ENCODE measurements around the gene DNAJC1.
"Not testable (repeated sequence)": the region's sequence is repeated elsewhere in the genome, so short reads cannot be mapped to it uniquely, and the experiment has no call there.

The DNAJC1 gene, protein sequence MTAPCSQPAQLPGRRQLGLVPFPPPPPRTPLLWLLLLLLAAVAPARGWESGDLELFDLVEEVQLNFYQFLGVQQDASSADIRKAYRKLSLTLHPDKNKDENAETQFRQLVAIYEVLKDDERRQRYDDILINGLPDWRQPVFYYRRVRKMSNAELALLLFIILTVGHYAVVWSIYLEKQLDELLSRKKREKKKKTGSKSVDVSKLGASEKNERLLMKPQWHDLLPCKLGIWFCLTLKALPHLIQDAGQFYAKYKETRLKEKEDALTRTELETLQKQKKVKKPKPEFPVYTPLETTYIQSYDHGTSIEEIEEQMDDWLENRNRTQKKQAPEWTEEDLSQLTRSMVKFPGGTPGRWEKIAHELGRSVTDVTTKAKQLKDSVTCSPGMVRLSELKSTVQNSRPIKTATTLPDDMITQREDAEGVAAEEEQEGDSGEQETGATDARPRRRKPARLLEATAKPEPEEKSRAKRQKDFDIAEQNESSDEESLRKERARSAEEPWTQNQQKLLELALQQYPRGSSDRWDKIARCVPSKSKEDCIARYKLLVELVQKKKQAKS

DNA sequence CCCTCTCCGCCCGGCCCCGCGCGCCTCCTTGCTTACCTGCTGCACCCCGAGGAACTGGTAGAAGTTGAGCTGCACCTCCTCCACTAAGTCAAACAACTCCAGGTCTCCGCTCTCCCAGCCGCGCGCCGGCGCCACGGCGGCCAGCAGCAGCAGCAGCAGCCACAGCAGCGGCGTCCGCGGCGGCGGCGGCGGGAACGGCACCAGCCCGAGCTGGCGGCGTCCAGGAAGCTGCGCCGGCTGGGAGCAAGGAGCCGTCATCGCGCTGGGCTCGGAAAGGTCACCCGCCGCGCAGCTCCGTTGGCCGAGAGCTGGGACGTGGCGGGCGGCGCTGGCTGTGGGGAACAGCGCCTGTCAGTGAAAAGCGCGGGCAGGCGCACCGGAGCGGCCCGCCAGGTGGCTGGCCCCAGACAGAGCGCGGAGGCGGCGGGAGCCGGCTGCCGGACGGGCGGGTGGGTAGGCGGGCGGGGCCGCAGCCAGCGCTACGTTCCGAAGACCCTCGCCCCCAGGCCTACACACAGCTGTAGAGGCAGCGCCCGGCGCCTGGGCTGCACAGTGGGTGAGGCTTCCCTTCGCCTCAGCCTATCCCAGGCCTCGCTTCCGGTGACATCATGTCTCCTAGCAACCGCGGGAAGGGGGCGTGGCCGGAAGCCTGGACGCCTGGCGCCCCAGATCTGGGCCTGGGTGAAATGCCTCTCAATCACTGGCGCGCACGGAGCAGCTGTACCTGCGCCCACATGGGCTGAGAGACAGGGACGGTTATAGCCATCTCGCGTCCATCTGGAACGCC lies at the start of gene DNAJC1:
Gene DNAJC1, minus strand, starts transcription at position 554 of the 787 bp plus-strand sequence. Its CDS starts 296 bp downstream, at position 258.
- peak; percentile 94 for DNase-seq (ENCODE audit: low spot score)

DNA sequence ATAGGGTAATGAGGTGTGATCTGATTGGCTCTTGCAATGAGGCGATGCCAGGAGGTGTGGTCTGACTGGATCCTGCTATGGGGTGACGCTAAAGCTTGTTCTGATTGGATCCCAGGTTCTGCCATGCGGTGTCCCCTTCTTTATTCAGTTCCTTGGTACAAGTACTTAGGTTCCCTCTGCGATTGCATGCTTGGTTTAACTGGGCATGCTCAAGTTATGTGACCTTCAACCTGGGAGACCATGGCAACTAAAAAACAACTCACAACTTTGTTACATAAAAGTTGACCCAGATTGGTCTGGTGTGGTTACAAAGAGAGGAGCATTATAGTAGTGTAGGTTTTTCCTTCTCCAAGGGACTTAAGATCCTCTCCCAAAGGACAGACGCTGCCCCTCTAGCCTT lies 49.5 kb upstream of the DNAJC1 start:
- DNase-seq (ENCODE audit: low spot score), result no peak

DNA sequence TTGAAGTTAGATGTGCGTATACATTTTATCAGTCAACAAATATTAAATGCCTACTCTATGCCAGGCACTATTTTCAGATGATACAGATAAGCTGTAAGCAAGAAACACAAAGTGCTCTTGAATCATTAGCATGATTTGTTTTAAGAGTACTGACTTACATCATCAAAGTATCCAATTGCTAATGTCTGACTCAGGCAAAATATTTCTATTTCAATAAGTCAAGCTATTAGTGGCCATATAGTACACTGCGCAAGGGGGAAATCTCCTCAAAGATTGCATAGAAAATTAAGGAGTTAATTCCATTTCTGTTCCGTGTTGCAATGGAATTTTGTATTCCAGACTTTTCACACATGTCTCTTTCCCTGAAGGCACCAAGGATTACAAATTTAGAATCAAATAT lies 46.1 kb upstream of the DNAJC1 start:
- DNase-seq (ENCODE audit: low spot score), result no peak

DNA sequence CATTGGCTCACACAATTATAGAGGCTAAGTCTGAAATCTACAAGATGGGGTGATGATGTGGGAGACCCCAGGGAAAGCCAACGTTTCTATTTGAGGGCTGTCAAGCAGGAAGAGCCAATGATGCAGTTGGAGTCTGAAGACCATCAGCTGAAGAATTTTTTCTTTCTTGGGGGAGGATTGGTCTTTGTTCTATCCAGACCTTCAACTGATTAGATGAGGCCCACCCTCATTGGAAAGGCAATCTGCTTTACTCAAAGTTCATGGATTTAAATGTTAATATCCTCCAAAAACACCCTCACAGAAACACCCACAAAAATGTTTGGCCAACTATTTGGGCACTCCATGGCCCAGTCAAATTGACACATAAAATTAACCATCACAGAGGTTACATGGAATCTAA lies 44.3 kb upstream of the DNAJC1 start:
- DNase-seq (ENCODE audit: low spot score), result no peak

DNA sequence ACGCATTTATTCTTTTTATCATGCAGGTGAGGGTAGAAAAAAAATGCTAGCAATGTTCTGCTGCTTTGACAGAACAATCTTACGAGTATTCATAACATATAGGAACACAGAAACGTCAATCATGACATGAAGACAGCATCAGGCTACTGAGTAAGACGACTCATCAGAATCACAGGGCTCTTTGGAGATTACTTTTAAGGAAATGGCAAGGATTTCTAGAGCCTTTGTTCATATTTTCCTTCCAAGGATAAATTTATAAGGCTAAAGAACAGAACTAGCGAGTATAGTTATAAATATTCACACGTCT lies 39.8 kb upstream of the DNAJC1 start:
- DNase-seq (ENCODE audit: low spot score), result no peak

DNA sequence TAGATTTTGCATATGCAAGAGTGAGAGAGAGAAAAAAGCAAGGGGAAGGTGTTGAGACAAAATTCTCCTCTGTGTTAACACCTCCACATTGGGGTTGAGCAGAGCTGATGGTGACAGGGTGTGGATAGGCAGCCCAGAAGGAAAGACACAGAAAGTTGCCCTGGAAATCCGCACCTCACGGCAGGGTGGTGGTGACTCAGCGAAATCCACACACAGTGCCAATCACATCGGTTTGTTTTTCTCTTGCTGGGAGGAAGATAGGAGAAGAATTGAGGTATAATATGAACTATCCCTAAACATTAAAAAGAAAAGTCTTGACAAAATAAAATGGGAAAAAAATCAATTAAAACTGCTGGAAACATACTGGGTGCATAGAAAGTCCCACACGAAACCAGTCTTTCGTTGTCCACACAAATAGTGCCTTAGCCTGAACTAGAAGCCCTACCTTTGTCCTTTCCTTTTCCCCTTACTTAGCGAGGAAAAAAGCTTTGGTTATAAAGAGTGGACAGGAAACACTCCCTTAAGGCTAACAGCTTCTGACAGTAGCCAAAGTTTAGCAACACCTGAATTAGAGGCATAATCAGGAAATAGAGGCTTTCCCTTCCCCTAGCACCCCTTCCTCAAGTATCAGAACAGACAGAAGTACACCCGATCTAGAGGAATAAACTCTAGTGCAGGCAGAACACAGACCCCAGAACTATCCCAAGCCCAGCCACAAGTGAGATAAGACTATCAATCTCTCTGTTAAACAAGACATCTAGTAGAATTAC lies 39.2 kb upstream of the DNAJC1 start:
- DNase-seq (ENCODE audit: low spot score), result no peak

DNA sequence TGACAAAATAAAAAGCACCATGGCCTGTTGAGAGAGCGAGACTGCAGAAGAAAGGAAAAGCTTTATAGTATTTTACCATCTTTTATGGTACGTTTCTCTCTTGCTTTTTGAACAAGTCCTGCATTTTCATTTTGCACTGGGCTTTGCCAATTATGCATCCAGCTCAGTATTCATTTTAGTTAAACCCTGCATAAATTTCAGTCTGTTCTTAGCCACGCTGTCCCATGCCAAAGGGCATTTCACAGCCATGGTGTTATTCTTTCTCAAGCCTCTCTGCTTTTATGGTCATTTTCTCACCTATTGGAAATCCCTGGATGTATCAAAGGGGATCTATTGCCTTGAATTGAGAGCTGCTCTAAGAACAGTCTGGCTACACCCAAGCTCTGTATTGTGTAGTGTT lies 30.8 kb upstream of the DNAJC1 start:
- no peak for DNase-seq (ENCODE audit: low spot score)

DNA sequence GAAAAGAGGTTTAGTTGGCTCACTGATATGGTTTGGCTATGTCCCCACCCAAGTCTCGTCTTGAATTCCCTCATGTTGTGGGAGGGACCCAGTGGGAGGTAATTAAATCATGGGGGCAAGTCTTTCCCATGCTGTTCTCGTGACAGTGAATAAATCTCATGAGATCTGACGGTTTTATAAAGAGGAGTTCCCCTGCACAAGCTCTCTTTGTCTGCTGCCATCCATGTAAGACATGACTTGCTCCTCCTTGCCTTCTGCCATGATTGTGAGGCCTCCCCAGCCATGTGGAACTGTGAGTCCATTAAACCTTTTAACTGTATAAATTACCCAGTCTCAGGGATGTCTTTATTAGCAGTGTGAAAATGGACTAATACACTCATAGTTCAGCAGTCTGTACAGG lies 28.7 kb upstream of the DNAJC1 start:
- DNase-seq (ENCODE audit: low spot score), result not testable (repeated sequence)

DNA sequence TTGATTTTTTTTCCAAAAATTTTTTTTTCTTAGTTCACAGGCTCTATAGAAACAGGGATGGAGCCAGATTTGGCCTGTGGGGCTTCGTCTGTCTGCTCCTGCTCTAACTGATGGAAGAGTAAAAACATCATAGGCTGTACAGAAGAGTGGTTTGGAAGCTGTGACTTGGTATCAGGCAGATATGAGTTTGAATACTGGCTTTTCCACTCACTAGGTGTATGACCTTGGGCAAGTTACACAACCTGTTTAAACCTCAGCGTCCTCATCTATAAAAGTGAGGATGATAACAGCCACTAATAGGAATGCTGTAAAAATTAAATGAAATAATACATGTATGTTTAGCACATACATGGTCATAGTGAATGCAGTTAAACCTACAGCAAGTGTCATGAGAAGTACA lies 26.9 kb upstream of the DNAJC1 start:
- DNase-seq (ENCODE audit: low spot score), result no peak

DNA sequence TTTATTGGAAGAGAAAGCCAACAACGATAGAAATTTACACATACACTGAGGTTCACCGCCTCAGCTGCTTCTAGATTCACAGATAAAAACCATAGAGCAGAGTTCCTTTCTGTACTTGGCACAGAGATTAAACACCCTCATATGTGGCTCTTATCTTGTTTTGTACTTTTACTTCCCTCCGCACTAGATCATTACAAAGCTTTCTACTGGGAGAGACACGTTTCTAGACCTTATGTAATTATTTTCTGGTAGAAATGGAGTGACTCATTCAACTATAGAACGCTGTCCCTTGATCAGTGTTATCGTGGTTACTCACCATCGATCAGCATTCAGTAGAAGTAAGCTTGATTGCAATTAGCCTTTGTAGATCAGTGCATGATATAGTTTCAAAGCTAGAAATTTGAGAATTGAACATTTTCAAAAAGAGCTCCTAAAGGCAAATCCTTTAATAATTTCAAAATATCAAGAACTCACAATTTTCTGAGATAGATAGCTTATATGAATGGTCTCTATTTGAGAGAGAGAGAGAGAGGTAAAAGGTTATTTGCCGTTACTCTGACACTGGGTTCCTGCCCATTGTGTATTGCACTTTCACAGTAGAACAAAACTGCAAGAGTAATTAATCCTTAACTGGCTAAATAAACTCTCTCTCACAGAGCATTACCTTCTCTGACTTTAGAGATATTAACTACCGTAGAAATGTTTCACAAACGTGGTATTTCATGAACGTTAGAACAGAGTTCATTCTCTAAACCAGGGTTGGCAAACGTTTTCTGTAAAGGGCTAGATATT lies 26.1 kb upstream of the DNAJC1 start:
- DNase-seq (ENCODE audit: low spot score), result no peak

DNA sequence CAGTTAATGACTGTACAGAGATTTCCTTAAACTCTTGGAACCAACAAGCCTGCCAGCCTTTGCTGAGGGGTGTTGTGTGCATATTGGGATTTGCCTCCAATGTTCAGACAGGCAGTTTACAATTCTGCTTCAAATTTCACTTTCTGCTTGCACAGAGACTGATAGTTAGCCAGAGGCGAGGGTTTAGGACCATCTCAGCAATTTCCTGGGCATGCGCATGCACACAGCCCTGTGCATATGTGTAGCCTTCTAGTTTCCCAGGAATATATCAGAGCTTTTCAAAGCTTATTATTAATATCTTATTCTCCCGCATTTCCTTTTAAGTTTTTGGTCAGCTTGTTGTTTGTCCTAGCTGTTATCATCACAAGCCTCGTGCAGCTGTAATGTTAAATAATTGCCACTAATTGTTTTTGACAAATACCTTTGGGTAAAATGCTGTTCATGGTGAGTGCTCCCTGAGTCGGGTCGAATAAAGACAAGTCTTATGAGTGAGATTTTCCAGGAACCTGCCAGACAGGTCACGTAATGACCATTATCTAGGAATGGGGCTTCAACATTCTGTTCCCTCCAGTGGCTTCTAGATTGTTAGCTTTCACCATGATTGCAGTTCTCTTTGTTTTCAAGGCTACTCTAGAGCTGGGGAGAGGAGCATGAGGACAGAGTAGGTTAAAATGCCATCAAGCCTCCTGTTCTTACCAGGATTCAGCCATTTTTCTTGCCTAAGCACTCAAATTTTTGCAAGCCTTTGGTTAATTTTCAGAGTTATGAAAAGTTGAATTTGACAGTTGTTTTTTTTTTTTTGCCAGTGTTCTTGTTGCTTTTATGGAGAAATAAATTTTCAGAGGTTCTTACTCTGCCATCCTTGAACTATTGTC lies 24.1 kb upstream of the DNAJC1 start:
- no peak for DNase-seq (ENCODE audit: low spot score)

DNA sequence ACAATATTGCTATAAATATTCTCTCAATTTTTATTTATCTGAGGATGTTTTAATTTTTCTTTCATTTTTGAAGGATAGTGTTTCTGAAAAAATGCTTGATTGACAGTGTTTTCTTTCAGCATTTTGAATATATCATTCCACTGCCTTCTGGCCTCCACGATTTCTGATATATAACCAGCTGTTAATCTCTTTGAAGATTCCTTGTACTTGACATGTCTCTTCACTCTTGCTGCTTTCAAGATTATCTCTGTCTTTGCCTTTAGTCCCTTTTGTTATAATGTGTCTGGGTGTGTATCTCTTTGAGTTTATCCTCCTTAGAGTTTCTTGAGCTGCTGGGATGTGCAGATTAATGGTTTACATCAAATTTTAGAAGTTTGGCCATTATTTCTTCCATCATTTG lies 22.8 kb upstream of the DNAJC1 start:
- no peak for DNase-seq (ENCODE audit: low spot score)

DNA sequence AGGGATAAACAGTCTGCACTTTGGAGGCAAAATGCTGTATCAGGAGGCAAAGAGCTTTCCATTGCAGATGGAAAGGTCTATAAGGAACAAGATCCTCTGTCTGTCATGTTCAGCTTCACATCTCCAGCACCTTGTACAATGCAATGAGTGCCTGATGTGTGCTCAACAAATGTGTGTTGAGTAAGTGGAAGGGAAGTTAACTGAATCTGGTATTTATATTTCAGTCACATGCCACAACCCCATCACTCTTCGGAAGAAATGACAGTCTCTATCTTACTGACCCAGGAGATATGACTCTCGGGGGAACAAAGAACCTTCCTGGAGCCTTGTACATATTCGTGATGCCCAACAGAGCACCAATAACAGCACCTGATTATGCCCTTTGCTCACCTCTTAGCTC lies 20.0 kb upstream of the DNAJC1 start:
- DNase-seq (ENCODE audit: low spot score), result no peak

DNA sequence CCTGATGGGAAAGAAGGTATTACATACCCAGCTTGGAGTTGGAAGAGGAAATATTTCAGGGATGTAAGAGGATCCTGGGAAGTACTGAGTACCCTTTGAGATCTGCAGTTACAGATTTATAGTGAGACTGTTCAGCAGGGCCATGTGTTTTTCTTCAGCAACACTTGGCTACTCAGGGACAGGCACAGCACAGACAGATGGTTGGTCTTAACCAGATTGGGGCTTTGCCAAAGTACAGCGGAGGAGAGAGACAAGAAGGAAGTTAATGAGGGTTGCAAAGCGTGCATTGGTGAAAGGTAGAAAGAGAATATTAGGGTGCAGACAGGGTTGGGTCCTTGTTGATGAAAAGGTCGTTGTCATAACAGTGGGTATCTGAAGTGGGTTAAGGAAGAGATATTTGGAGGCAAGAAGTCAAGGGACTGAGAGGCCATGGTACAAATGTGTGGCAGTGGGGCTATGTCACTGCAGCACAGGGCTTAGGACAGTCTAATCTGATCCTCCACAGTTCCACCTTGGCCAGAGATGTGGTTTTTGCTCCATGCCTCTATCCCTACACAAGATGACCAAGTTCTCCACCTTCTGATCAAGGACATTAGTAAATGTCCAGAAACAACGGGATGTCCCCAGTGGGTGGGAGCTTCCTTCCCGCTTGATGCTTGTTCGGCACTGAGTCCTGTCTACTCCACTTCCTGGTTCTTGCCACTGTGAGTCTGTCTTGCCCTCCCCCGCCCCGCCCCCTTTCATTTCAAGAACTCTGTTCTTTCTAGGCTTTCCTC lies 18.9 kb upstream of the DNAJC1 start:
- DNase-seq (ENCODE audit: low spot score), result no peak

DNA sequence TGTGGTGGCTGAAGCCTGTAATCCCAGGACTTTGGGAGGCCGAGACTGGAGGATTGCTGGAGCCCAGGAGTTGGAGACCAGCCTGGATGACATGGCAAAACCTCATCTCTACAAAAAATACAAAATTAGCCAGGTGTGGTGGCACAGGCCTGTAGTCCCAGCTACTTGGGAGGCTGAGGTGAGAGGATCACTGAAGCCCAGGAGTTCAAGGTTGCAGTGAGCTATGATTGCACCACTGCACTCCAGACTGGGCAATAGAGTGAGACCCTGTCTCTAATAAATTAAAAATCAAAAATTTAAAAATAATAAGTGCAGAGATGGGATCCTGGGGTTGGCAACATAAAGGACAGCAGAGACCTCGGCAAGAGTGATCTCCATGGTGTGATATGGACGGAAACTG lies 17.6 kb upstream of the DNAJC1 start:
- DNase-seq (ENCODE audit: low spot score), result not testable (repeated sequence)

DNA sequence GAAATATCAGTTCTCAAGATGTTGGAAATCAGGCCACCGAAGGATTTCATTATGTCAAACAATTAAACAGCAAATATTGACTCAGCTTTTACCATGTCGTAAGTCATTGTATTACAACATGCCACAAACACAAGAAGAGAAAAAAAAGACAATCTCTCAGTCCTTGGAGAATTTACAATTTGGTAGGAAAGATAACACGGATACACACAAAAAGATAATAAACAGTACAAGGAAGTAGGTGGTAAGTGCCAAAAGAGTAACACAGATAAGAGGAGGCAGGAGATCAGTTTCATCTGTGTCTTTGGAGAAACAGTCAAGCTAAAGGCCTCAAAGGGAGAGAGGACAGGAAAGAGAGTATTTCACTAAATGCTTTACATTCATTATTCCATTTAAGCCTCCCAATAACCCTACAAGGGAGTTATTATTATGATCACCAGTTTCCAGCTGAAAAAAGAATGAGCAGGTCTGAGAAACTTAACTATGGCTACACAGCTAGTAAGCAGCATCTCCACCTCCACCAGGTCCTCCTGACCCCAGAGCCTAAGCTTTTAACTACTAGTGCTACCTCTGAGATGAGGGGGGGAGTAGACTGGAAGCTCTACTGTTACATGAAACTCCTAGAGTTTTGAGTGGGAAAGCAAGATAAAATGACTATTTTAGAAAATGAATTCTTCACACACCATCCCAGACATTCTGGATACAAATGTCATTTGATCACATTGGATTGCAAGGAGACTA lies 13.9 kb upstream of the DNAJC1 start:
- no peak for DNase-seq (ENCODE audit: low spot score)

DNA sequence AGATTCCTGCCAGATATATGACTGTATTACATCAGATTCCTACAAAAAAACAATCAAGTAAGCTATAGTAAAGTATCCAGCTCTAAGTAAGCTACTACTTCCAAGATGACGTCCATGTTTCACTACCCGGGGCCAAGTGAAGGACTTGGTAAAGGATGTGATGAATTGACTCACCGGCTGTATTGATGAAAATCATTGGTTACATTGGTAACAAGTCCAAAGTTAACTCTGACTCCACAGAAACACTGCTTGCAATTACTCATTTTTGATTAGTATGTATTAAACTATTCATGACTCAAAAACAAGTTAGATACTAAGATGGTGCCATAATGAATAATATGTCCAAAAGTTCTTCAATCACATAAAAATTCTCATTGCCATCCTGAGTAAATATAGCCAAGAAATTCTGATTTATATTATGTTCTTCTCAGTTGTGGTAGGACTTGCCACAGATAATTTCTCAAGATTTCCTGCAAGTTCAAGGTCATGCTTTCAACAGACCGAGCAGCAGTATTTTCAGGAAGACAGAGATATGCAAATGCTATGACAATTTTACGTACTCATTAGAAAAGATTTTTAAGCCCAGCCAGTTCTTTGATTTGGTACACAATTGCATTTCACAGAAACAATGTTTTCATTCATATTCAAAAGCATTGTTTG lies 12.6 kb upstream of the DNAJC1 start:
- DNase-seq (ENCODE audit: low spot score), result no peak

DNA sequence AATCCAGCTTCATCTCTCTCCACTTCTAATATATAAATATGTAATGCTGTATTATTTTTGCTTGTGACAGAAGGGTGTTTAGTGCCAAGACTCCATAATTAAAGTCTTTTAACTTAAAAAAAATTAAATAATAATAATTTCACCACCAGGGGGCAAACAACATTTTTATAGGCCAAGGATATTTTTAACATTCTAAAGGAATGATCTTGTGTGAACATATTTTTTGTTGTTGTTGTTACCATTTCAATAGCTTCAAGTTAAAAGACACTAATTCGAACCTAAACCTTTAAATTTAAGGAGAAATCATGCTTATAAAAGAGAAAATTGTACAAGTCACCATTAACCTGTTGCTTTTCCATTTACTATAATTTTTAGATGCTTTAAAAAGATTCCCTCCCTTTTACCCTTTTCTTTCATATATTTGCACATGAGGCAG lies 7.5 kb upstream of the DNAJC1 start:
- DNase-seq (ENCODE audit: low spot score), result peak; percentile 4

DNA sequence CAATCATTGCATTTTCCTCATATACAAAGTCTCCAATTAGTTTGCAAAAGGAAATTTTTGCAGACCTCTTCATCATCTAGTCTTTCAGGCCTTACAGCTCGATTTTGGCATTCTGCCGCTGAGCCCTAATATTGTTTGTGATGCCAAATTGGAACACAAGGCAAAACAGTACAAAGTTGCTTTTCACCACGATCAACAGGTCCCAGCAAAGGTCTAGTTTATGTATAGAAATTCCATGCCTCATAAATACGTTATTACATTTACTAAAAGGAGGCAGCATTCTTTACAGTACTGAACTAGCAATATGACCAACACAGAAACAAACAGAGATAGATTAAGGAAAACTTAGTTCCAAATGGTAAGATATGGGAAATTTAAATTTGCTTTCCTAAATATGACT lies 7.0 kb upstream of the DNAJC1 start:
- no peak for DNase-seq (ENCODE audit: low spot score)
